MCF 10A (cell line): ENCODE results near the gene P2RY6. TPM values are rescaled to one million over a fixed set of nuclear protein-coding genes. Genes with fewer than 3 reads are reported as not detected.

Experiments used
- BruUV-seq: library from RNA; stranded (reverse); fragments of 400-500 nt; replicated peaks from 2 replicates; lab custom pipeline; 2021; lab: Mats Ljungman, UMichigan
- CTCF ChIA-PET: fragments of 300-600 bp; sonication (Branson Sonifier 250); formaldehyde crosslinking; extraction: SDS; loops from one replicate; lab custom pipeline; 2021; ENCODE audit warnings: antibody characterized with exemption, inconsistent platforms; lab: Yijun Ruan, JAX
- POLR2A ChIA-PET: fragments of 300-600, 350-650 bp; sonication (Branson Sonifier 250); formaldehyde crosslinking; extraction: SDS; loops from one replicate; lab custom pipeline; 2020; ENCODE audit warnings: antibody characterized with exemption, inconsistent platforms; lab: Yijun Ruan, JAX
- DNase-seq: peaks from one replicate; pipeline ENCODE4 v3.0.0-alpha.2; 2018; ENCODE audit not compliant: unreplicated experiment
- H3K27ac Mint-ChIP-seq: one replicate; pipeline ENCODE4 v1.8.0; 2022; ENCODE audit warnings: mild to moderate bottlenecking, low read depth, mixed read lengths; ENCODE audit not compliant: unreplicated experiment
- H3K27me3 Mint-ChIP-seq: one replicate; pipeline ENCODE4 v1.8.0; 2022; ENCODE audit warnings: mixed read lengths; ENCODE audit not compliant: insufficient read depth, unreplicated experiment
- H3K36me3 Mint-ChIP-seq: one replicate; pipeline ENCODE4 v1.8.0; 2022; ENCODE audit warnings: mild to moderate bottlenecking, moderate library complexity, mixed read lengths; ENCODE audit not compliant: insufficient read depth, unreplicated experiment
- H3K4me1 Mint-ChIP-seq: one replicate; pipeline ENCODE4 v1.8.0; 2022; ENCODE audit warnings: mixed read lengths; ENCODE audit not compliant: insufficient read depth, unreplicated experiment
- H3K4me3 Mint-ChIP-seq: one replicate; pipeline ENCODE4 v1.8.0; 2022; ENCODE audit warnings: mild to moderate bottlenecking, moderate library complexity, mixed read lengths; ENCODE audit not compliant: unreplicated experiment
- H3K9me3 Mint-ChIP-seq: one replicate; pipeline ENCODE4 v1.8.0; 2022; ENCODE audit warnings: mixed read lengths; ENCODE audit not compliant: unreplicated experiment
- intact Hi-C: fragments of 100-400 bp; cut with micrococcal nuclease; formaldehyde crosslinking; loops from 2 replicates; pipeline ENCODE4 v1.14.1; 2022
- total RNA-seq: library from RNA; stranded (reverse); gene quantifications from 2 replicates; pipeline ENCODE4 v1.2.3, GENCODE V29; 2022
- TF ChIP-seq, protein P1 (sequence below): fragments of 200-600 bp; IDR thresholded peaks from one replicate; pipeline ENCODE4 v1.8.0; 2022; ENCODE audit warnings: antibody characterized with exemption, mild to moderate bottlenecking; ENCODE audit not compliant: unreplicated experiment

P2RY6 gene
- total RNA-seq, 1 experiment from 2014 or later, result not detected

GRCh38 chr11:73249853-73250783 lies 22.0 kb upstream of the P2RY6 start:
- no TSS peak for BruUV-seq
- CTCF ChIA-PET, result interaction anchor here (0.7 to 1.1 kb wide), 2 partner anchors 40 to 322 kb away, joined by 3 read pairs; no protein-coding TSS in a partner anchor

GRCh38 chr11:73252577-73253191 lies 19.5 kb upstream of the P2RY6 start:
- POLR2A ChIA-PET, result interaction anchor here (1.2 kb wide), 1 partner anchor 66 kb away, joined by 4 read pairs; no protein-coding TSS in a partner anchor
- peaks cover 14% of the 10 kb centered on the region for H3K4me1 Mint-ChIP-seq
- no peak overlapping the region for H3K4me3 Mint-ChIP-seq
- no peak overlapping the region for H3K27ac Mint-ChIP-seq
- no peaks in the 10 kb centered on the region for H3K9me3 Mint-ChIP-seq
- TF ChIP-seq, protein P1, sequence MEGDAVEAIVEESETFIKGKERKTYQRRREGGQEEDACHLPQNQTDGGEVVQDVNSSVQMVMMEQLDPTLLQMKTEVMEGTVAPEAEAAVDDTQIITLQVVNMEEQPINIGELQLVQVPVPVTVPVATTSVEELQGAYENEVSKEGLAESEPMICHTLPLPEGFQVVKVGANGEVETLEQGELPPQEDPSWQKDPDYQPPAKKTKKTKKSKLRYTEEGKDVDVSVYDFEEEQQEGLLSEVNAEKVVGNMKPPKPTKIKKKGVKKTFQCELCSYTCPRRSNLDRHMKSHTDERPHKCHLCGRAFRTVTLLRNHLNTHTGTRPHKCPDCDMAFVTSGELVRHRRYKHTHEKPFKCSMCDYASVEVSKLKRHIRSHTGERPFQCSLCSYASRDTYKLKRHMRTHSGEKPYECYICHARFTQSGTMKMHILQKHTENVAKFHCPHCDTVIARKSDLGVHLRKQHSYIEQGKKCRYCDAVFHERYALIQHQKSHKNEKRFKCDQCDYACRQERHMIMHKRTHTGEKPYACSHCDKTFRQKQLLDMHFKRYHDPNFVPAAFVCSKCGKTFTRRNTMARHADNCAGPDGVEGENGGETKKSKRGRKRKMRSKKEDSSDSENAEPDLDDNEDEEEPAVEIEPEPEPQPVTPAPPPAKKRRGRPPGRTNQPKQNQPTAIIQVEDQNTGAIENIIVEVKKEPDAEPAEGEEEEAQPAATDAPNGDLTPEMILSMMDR, result no peak
- CTCF ChIA-PET, result interaction anchor here (0.5 to 1.1 kb wide), 4 partner anchors 9 to 421 kb away, joined by 3 to 4 read pairs (median 4); no protein-coding TSS in a partner anchor
- intact Hi-C loops, result no loop called here
- no TSS peak for BruUV-seq
- DNase-seq, result no peak
- H3K36me3 Mint-ChIP-seq, result peaks cover 6% of the 10 kb centered on the region
- no peaks in the 10 kb centered on the region for H3K27me3 Mint-ChIP-seq

More at GRCh38 chr11:73249853-73250783, 22.0 kb upstream of the P2RY6 start:
- POLR2A ChIA-PET, result interaction anchor here (0.8 kb wide), 1 partner anchor 13 kb away, joined by 3 read pairs; no protein-coding TSS in a partner anchor
- Mint-ChIP-seq H3K27me3 (peaks cover 5% of the 10 kb centered on the region), H3K4me3 (no peak overlapping the region), H3K4me1 (peaks cover 8% of the 10 kb centered on the region), H3K27ac (no peak overlapping the region), H3K9me3 (no peaks in the 10 kb centered on the region), H3K36me3 (no peaks in the 10 kb centered on the region)
- no peak for DNase-seq
- intact Hi-C loops, result loop anchor here (10.0 kb wide), 1 partner anchor 525 kb away; no protein-coding TSS in a partner anchor
- TF ChIP-seq, protein P1, result no peak

DNA sequence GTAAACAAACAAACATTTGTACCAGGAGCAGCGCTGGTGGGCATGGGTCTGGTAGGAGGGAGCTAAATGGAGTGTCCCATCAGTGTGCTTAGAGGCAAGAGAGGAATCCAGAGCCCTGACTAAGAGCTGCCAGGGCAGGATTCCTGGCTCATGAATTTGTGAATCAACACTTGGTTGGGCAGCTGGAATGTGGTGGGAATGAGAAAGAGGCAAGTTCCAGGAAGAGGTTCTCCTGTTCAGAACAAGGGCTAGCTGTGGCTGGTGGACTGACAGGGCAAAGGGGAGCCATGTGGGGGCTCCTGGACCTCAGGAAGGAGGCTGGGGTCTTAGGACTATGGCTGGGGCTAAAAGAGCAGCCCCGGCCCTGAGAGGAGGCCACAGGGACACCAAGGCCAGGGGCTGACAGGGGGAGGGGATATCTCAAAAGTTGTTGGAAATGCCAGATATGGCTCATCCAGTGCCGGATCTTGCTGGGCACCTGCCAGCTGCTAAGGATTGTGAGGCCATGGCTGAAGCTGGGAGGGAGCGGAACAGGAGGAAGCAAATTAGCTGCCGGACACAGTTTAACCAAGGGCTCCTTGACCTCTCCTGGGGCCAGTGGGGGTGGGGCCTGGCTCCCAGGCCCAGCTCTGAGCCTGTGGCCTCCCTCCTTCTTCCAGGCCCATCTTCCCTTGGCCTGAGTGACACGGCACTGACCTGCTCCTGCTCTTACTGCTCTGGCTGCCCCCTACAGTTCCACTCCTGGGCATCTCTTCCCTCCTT lies 14.6 kb upstream of the P2RY6 start:
- peaks cover 6% of the 10 kb centered on the region for H3K36me3 Mint-ChIP-seq
- POLR2A ChIA-PET, result interaction anchor here (0.5 kb wide), 1 partner anchor 32 kb away, joined by 3 read pairs; no protein-coding TSS in a partner anchor
- H3K4me1 Mint-ChIP-seq, result peaks cover 8% of the 10 kb centered on the region
- H3K4me3 Mint-ChIP-seq, result no peak overlapping the region
- H3K27ac Mint-ChIP-seq, result peak overlapping the region; percentile 40
- intact Hi-C loops, result no loop called here
- TF ChIP-seq, protein P1, result no peak
- no peaks in the 10 kb centered on the region for H3K9me3 Mint-ChIP-seq
- no TSS peak for BruUV-seq
- H3K27me3 Mint-ChIP-seq, result no peaks in the 10 kb centered on the region
- peak; percentile 65 for DNase-seq
- CTCF ChIA-PET, result interaction anchor here (0.5 to 0.6 kb wide), 2 partner anchors 65 to 72 kb away, joined by 4 read pairs; no protein-coding TSS in a partner anchor
